ENCODE results near the gene PSMD9.

DNA sequence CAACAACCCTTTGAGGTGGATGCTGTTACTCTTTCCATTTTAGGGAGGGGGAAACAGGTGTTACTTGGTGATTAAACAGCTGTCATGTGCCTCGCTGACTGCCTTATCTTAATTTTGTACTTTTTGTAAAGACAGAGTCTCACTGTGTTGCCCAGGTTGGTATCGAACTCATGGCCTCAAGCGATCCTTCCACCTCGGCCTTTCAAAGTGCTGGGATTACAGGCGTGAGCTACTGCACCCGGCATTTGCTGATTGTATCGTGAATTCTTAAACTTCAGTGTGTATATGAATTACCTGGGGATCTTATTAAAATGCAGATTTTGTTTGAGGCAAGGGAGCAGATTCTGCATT is 659 bp downstream of the PSMD9 start:
- TF ChIP-seq, protein P1, sequence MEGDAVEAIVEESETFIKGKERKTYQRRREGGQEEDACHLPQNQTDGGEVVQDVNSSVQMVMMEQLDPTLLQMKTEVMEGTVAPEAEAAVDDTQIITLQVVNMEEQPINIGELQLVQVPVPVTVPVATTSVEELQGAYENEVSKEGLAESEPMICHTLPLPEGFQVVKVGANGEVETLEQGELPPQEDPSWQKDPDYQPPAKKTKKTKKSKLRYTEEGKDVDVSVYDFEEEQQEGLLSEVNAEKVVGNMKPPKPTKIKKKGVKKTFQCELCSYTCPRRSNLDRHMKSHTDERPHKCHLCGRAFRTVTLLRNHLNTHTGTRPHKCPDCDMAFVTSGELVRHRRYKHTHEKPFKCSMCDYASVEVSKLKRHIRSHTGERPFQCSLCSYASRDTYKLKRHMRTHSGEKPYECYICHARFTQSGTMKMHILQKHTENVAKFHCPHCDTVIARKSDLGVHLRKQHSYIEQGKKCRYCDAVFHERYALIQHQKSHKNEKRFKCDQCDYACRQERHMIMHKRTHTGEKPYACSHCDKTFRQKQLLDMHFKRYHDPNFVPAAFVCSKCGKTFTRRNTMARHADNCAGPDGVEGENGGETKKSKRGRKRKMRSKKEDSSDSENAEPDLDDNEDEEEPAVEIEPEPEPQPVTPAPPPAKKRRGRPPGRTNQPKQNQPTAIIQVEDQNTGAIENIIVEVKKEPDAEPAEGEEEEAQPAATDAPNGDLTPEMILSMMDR (IDR thresholded peaks at IDR 0.05), result no peak
- TF ChIP-seq POLR2AphosphoS5 (IDR thresholded peaks at IDR 0.05), result no peak
